ENCODE data around the gene HM13.
A peak's percentile ranks its signal among the peaks of the same experiment; 100 is the strongest.
"Not testable (repeated sequence)": the region's sequence is repeated elsewhere in the genome, so short reads cannot be mapped to it uniquely, and the experiment has no call there.

The HM13 gene

DNA sequence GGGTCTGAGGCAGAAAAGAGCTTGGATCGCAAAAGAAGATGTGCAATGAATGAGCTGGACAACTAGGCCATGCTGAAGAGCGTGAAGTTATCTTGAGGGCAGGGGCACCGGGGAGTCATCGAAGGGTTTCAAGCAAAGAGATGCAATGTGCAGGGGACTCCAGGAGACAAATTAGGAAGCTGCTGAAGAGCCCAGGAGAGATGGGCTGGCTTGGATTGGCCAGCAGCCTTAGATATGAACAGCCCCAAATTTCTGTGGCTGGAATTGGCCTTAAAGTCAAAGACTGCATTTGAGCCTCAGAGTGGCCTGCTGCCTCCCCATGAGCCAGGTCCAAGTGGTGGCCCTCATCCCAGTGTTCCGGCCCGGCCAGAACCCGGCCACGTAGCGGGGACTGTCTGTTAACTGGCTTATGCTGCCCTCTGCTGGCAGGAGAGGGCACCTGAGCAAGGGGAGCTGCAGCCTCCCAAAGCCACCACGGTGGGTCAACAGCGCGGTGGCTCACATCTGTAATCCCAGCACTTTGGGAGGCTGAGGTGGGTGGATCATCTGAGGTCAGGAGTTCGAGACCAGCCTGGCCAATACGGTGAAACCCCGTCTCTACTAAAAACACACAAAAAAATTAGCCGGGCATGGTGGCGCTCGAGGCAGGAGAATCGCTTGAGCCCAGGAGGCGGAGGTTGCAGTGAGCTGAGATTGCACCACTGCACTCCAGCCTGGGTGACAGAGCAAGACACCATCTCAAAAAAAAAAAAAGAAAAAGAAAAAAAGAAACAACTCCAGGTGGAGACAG lies 11.2 kb upstream of the HM13 start:
- DNase-seq (ENCODE audit: low spot score): peak; percentile 81

DNA sequence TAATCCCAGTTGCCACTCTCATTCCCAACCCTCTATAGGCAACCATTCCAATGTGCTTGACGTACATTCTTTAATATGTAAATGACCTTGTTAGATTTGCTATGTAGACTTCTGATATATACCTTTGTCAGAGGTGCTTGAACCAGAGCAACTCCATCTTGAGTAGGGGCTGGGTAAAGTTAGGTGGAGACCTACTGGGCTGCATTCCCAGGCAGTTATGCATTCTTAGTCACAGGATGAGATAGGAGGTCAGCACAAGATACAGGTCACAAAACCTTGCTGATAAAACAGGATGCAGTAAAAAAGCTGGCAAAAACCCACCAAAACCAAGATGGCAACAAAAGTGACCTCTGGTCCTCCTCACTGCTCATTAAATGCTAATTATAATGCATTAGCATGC lies 8.3 kb upstream of the HM13 start:
- DNase-seq (ENCODE audit: low spot score): no peak

- DNase-seq (ENCODE audit: low spot score): no peak
These were observed 5.6 kb upstream of the HM13 start for GRCh38 chr20:31508517-31509244.

DNA sequence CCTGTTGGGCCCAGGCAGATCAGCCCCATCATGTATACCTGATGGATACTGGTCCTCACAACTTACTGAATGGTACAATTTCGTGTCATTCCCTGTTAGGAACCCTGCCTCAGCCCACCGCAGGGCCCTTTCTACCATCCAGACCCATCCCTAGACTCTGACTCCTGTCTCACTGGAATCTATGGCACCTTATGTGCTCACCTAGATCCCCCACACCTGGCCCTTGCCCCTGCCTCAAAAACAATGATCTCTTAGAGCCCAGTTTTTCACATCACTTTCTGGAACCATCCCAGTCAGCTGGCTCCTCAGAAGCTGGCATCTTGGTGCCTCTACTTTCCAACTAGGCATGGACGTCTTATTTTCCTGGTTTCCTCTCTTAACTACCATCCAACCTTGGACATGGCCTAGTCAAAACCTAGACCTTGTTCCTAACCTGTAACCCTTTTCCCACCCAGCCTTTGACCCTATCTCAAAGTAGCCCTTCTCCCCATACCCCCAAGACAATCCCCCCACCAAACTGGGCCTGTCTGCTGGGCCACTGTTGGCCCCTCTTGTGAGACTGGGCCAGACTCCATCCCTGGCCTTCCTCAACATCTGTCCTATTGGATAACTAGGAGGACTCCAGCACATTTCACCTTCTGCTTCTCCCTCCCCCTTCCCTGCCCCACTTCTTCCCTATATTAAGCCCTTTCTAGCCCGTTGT lies 981 bp downstream of the HM13 start:
- DNase-seq (ENCODE audit: low spot score): no peak

DNA sequence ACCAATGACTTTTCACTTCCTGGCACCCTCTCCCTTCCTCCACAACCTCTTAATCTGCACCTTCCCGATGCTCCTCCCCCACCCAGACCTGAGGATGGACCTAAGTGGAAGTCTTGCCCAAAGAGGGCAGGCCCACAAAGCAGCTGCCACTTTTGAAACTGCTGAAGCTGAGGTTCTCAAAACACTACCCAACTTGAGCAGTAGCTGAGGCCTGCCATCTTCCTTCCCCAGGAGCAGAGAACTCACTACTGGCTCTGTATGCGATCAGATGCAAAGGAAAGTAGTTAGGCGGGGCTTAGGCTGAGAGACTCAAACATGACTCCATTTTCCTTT lies 1.5 kb downstream of the HM13 start:
- DNase-seq (ENCODE audit: low spot score): no peak

- DNase-seq (ENCODE audit: low spot score): no peak
These were observed 1.9 kb downstream of the HM13 start for GRCh38 chr20:31516166-31516565.

- no peak for DNase-seq (ENCODE audit: low spot score)
These were observed 2.4 kb downstream of the HM13 start for GRCh38 chr20:31516651-31517050.

DNA sequence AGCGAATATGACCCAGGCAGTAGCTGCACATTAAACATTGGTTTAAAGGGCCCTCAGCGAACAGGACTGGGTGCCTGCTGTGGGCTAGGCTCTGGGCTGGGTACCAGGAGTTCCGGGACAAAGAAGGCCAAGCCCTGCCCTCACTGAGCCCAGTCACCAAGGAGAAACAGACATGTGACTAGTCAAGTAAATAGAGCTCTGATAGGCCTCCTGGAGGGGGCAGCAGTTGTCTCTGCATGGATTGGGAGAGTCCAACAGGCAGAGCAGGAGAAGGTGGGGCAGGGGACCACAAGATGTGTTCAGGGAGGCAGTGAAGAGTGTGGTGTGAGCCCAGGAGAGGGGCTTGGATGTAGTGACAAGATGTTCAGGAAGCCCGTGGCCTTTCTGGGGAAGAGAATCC lies 3.1 kb downstream of the HM13 start:
- peak; percentile 49 for DNase-seq (ENCODE audit: low spot score)

DNA sequence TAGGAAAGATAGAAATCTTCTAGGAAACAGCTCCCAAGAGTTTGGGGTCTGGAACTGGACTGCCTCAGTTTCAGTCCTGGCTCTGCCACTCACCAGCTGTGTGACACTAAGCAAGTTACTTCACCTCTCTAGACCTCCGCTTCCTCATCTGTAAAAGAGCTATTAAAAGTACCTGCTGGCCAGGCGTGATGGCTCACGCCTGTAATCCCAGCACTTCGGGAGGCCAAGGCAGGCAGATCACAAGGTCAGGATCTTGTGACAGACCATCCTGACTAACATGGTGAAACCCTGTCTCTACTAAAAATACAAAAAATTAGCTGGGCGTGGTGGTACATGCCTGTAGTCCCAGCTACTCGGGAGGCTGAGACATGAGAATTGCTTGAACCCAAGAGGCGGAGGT lies 7.0 kb downstream of the HM13 start:
- DNase-seq (ENCODE audit: low spot score): not testable (repeated sequence)

GRCh38 chr20:31522731-31523130 lies 8.5 kb downstream of the HM13 start:
- DNase-seq (ENCODE audit: low spot score): no peak

DNA sequence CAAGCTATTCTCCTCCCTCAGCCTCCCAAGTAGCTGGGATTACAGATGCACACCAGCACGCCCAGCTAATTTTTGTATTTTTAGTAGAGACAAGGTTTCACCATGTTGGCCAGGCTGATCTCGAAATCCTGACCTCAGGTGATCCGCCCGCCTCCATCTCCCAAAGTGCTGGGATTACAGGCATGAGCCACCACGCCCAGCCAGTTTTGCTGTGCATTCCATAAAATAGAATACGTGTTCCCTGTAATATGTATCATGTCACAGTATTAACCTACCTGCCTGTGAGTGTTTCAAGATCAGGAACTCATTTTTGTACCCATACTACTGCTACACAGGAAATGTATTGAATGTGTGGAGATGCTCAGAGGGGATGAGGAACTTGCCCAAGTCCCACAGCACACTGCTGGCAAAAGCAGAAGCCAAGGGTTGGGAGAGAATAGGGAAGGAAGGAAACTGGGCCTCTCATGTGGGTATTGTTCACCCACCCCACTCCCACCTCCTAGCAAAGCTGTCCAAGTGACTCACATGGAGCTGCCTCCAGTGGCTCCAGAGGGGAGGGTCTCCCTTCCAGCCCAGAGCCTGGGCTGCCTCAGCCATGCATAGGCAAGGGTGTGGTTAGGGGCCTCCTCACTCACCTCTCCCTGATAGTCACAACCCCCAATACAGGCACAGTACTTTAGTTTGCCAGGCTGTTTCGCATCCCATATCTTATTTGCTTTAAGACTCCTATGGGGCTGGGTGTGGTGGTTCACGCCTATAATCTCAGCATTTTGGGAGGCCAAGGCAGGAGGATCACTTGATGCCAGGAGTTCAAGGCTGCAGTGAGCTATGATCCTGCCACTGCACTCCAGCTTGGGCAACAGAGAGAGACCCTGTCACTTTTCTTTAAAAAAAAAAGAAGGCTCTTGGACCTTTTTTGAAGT lies 9.4 kb downstream of the HM13 start:
- no peak for DNase-seq (ENCODE audit: low spot score)

- DNase-seq (ENCODE audit: low spot score): no peak
These were observed 13.0 kb downstream of the HM13 start for GRCh38 chr20:31527266-31527665.

DNA sequence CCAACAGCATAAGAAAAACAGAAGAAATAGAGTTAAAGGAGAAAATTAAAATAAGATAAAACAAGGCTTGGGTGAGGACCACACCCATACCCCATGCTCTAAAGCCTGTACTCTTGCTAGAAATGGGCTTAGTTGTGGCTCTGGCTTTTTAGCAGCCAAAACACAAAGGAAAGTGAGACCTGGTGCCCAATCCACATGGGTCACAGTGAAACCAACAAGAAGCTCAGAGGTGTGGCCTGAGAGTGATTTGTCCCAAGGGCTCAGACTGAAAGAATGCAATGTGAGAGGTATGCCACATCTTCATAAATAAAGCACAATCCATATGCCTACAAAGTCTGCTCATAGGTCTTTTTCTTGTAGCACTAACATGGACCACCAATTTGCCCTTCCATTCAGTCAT lies 21.1 kb downstream of the HM13 start:
- DNase-seq (ENCODE audit: low spot score): no peak

GRCh38 chr20:31536575-31536974 lies 22.3 kb downstream of the HM13 start:
- DNase-seq (ENCODE audit: low spot score): no peak

DNA sequence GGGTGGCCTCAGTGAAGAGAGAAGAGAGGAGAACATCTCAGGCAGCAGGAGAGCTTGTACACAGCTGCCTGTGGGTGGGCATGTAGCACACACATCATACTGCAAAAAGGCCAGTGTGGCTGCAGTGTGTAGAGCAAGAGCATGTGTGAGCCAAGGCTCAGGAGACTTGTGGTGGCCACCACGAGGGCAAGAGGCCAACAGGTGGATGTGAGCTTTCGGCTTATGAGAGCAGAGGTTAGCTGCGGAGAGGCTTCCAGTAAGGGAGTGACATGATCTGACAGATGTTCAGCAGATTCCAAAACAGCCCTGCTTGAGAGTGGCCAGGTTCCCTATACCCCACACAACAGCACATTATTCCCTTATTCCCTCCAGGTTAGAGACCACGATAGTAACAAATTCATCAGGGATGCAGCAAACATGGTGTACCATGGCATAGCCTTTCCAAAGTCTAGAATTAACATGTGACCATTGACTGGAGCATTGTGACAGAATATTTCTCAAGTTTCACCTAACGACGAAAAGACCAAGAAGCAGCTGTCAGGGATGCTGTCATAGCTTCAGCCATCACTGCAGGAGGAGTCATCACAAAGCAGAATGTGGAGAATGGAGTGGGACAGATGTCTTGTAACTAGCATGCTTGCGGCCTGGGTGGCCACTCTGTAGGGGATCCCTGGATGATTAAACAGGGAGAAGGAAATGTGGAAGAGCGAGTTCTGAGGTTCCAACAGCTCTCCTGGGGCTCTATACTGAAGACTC lies 23.1 kb downstream of the HM13 start:
- no peak for DNase-seq (ENCODE audit: low spot score)

GRCh38 chr20:31537890-31538289 lies 23.6 kb downstream of the HM13 start:
- no peak for DNase-seq (ENCODE audit: low spot score)

- no peak for DNase-seq (ENCODE audit: low spot score)
These were observed 24.1 kb downstream of the HM13 start for GRCh38 chr20:31538326-31538725.

DNA sequence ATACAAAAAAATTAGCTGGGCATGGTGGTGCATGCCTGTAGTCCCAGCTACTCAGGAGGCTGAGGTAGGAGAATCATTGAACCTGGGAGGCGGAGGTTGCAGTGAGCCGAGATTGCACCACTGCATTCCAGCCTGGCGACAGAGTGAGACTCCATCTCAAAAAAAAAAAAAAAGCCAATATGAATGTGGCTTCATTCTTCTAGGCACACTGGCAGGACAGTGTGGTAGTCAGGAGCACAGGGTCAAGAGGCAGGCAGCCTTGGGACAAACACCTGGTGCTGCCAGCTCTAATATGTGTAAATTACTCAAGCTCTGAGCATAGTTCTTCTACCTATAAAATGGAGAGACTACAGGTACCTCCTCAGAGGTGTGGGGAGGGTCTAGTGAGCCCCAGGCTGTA lies 25.4 kb downstream of the HM13 start:
- DNase-seq (ENCODE audit: low spot score): not testable (repeated sequence)

- no peak for DNase-seq (ENCODE audit: low spot score)
These were observed 26.2 kb downstream of the HM13 start for GRCh38 chr20:31540406-31540805.

GRCh38 chr20:31542201-31542842 lies 28.1 kb downstream of the HM13 start:
- no peak for DNase-seq (ENCODE audit: low spot score)
